OCI-LY7 (cell line): ENCODE results near the gene LTO1. TPM values are rescaled to one million over a fixed set of nuclear protein-coding genes. Genes with fewer than 3 reads are reported as not detected.

Source experiments
- BruUV-seq: library from RNA; stranded (reverse); fragments of 400-500 nt; replicated peaks from 2 replicates; lab custom pipeline; 2021; lab: Mats Ljungman, UMichigan
- CTCF ChIA-PET: fragments of 300-600 bp; sonication (Branson Sonifier 250); formaldehyde crosslinking; loops from one replicate; lab custom pipeline; 2022; ENCODE audit warnings: antibody characterized with exemption; ENCODE audit not compliant: unreplicated experiment; lab: Charles Lee
- POLR2A ChIA-PET: fragments of 300-600 bp; sonication (Branson Sonifier 250); formaldehyde crosslinking; loops from one replicate; lab custom pipeline; 2022; ENCODE audit warnings: antibody characterized with exemption; lab: Charles Lee
- DNase-seq: peaks from one replicate; pipeline ENCODE4 v3.0.0-alpha.2; 2015; ENCODE audit warnings: low spot score
- H2AFZ ChIP-seq: fragments of 200-600 bp; sonication (generic), shearing (Covaris generic); 2 replicates; pipeline ENCODE4 v1.6.1; 2014; ENCODE audit warnings: mild to moderate bottlenecking, antibody characterized with exemption, low read length, moderate library complexity
- H3K27ac ChIP-seq: fragments of 200-600 bp; sonication (generic); 2 replicates; pipeline ENCODE4 v1.5.1; 2014; ENCODE audit warnings: mixed run types, low read depth, mild to moderate bottlenecking, moderate library complexity, low read length, inconsistent platforms; ENCODE audit not compliant: poor library complexity, severe bottlenecking
- H3K36me3 ChIP-seq: fragments of 200-600 bp; sonication (generic); 2 replicates; pipeline ENCODE4 v1.6.1; 2014; ENCODE audit warnings: mild to moderate bottlenecking, antibody characterized with exemption, low read length, moderate library complexity, mixed read lengths; ENCODE audit not compliant: insufficient read depth
- H3K4me1 ChIP-seq: fragments of 200-600 bp; sonication (generic); 2 replicates; pipeline ENCODE4 v1.5.1; 2014; ENCODE audit warnings: mild to moderate bottlenecking, low read length; ENCODE audit not compliant: insufficient read depth, poor library complexity, severe bottlenecking
- H3K4me2 ChIP-seq: fragments of 200-600 bp; sonication (generic); 2 replicates; pipeline ENCODE4 v1.6.1; 2014; ENCODE audit warnings: mild to moderate bottlenecking, low read length
- H3K4me3 ChIP-seq: fragments of 200-600 bp; sonication (generic); 2 replicates; pipeline ENCODE4 v1.5.1; 2014; ENCODE audit warnings: mild to moderate bottlenecking, low read depth, low read length; ENCODE audit not compliant: poor library complexity, severe bottlenecking
- H3K79me2 ChIP-seq: fragments of 200-600 bp; sonication (generic); 2 replicates; pipeline ENCODE4 v1.6.1; 2016; ENCODE audit warnings: low read depth, mild to moderate bottlenecking, low read length, moderate library complexity, mixed read lengths; ENCODE audit not compliant: insufficient read depth
- H3K9me2 ChIP-seq: fragments of 200-600 bp; sonication (generic); 2 replicates; pipeline ENCODE4 v1.6.1; 2016; ENCODE audit warnings: mild to moderate bottlenecking, low read length, mixed read lengths; ENCODE audit not compliant: insufficient read depth
- H3K9me3 ChIP-seq: fragments of 200-600 bp; sonication (generic); 2 replicates; pipeline ENCODE4 v1.6.1; 2014; ENCODE audit warnings: mild to moderate bottlenecking, mixed run types, low read length, mixed read lengths
- H4K20me1 ChIP-seq: fragments of 200-600 bp; sonication (generic); 2 replicates; pipeline ENCODE4 v1.6.1; 2014; ENCODE audit warnings: mild to moderate bottlenecking, antibody characterized with exemption, low read length, moderate library complexity, mixed read lengths; ENCODE audit not compliant: insufficient read depth
- EZH2phosphoT487 ChIP-seq: fragments of 200-600 bp; sonication (generic); IDR thresholded peaks from 2 replicates; pipeline ENCODE4 v1.6.1; 2018; ENCODE audit warnings: low read depth, borderline replicate concordance, mild to moderate bottlenecking, mixed run types, antibody characterized with exemption, low read length, moderate library complexity, mixed read lengths
- intact Hi-C: fragments of 100-400 bp; cut with micrococcal nuclease; formaldehyde crosslinking; loops from one replicate; pipeline ENCODE4 v1.10.0; 2022; ENCODE audit not compliant: unreplicated experiment
- total RNA-seq, 2 experiments: library from RNA; depleted of rRNA in 1 of 2; stranded (reverse); fragments of >200 nt in 1 of 2; shearing (Covaris generic) in 1 of 2; gene quantifications; 2 replicates each; pipeline ENCODE4 v1.2.3, GENCODE V29; 2014 to 2022
- TF ChIP-seq, protein P1 (sequence below): fragments of 200-600 bp; sonication (generic); conservative IDR thresholded peaks from 2 replicates; pipeline ENCODE4 v1.5.1; 2014; ENCODE audit warnings: mild to moderate bottlenecking, antibody characterized with exemption, low read length, moderate library complexity, mixed read lengths

Gene LTO1
- total RNA-seq, 2 experiments from 2014 or later = 28.8 to 35.9 TPM

DNA sequence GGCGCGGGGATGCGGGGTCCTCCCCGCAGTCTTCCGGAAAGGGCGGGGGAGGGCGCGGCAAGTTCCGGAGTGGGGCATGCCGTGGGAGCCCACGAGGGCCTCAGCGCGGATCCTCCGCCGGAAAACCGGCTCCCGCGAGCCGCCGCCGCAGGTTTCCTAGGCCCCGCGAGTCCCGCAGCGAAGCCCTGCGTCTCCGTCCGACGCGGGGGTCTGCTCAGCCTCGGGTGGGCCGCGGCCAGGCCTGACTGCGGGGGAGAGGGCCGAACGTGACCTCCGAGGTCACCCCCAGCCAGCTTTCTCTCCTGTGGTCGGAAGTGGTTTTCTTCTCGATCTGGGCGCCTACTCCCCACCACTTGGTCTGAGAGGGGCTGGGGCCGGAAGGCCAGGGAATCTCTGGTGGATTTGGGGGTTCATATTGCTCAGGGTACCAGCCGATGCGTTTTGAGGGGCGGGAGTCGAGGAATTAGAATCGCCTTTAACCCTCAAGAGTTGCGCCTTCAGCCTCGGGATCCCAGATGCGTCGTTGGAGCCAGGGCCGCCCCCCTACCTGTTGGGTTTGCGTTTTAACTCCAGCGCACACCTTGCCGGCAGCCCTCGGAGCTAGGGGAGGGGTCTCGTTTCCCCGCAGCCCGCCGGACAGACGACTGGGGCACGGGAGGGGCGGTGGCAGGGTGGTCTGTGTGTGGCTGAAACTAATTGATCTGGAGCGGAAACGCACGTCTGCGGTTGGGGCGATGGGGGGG, 37.8 kb downstream of the LTO1 start:
- Histone ChIP-seq H3K79me2 (no peaks in the 10 kb centered on the region), H3K9me2 (no peaks in the 10 kb centered on the region), H3K36me3 (no peaks in the 10 kb centered on the region), H3K4me2 (no peak overlapping the region), H3K9me3 (no peaks in the 10 kb centered on the region), H4K20me1 (no peaks in the 10 kb centered on the region), H2AFZ (no peak overlapping the region), H3K4me3 (no peak overlapping the region), H3K27ac (no peak overlapping the region), H3K4me1 (no peaks in the 10 kb centered on the region)
- intact Hi-C loops = no loop called here
- CTCF ChIA-PET = no interaction called here
- DNase-seq = no peak
- POLR2A ChIA-PET = no interaction called here
- no TSS peak for BruUV-seq
- no peak for TF ChIP-seq EZH2phosphoT487
- TF ChIP-seq, protein P1, sequence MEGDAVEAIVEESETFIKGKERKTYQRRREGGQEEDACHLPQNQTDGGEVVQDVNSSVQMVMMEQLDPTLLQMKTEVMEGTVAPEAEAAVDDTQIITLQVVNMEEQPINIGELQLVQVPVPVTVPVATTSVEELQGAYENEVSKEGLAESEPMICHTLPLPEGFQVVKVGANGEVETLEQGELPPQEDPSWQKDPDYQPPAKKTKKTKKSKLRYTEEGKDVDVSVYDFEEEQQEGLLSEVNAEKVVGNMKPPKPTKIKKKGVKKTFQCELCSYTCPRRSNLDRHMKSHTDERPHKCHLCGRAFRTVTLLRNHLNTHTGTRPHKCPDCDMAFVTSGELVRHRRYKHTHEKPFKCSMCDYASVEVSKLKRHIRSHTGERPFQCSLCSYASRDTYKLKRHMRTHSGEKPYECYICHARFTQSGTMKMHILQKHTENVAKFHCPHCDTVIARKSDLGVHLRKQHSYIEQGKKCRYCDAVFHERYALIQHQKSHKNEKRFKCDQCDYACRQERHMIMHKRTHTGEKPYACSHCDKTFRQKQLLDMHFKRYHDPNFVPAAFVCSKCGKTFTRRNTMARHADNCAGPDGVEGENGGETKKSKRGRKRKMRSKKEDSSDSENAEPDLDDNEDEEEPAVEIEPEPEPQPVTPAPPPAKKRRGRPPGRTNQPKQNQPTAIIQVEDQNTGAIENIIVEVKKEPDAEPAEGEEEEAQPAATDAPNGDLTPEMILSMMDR = no peak

DNA sequence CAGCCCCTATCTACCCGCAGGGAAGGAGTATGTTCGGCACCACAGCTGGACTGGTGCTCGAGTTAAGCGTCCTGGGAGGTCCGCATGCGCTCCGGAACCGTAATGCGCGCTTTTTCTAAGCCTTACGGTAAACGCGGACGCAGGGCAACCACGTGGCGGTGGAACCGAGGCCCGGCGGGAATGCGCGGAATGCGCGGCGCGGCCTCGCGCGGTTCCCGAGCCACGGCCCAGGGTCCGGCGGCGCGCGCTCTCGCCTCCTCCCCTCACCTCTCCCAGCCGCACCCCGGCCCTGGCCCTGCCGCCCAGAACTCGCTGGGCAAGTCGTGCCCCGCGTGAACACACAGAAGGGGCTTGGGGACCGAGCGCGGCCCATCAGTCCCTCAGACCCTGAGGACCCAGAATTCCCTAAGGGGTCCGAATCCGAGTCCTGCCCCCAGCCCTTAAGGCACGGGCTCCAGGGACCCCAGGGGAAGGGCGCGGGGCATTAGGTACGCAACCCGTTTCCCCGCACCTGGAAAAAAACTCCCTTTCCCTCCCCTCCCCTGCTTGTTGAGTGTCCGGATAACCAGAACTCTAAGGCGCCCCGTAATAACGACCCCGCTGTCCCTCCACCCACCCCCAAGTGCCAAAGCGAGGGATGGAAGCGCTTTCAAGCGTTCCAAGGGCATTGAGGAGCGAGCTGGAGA, 38.5 kb downstream of the LTO1 start:
- H3K9me3 ChIP-seq = no peaks in the 10 kb centered on the region
- POLR2A ChIA-PET = no interaction called here
- no peak overlapping the region for H2AFZ ChIP-seq
- no peaks in the 10 kb centered on the region for H3K79me2 ChIP-seq
- no peaks in the 10 kb centered on the region for H3K9me2 ChIP-seq
- no TSS peak for BruUV-seq
- TF ChIP-seq, protein P1 = no peak
- no peak for TF ChIP-seq EZH2phosphoT487
- H3K36me3 ChIP-seq = no peaks in the 10 kb centered on the region
- no peak overlapping the region for H3K4me3 ChIP-seq
- H3K4me2 ChIP-seq = no peak overlapping the region
- H3K27ac ChIP-seq = no peak overlapping the region
- no peaks in the 10 kb centered on the region for H3K4me1 ChIP-seq
- CTCF ChIA-PET = no interaction called here
- no peaks in the 10 kb centered on the region for H4K20me1 ChIP-seq
- DNase-seq = no peak
- intact Hi-C loops = no loop called here
